HG03575 (cell line): ENCODE results near the gene ADGRL3.
"Not testable (repeated sequence)": the region's sequence is repeated elsewhere in the genome, so short reads cannot be mapped to it uniquely, and the experiment has no call there.

Experiments used
- ATAC-seq: cut with Tn5 transposase; IDR thresholded peaks from one replicate; pipeline ENCODE4 v1.9.1; 2021; ENCODE audit not compliant: unreplicated experiment, insufficient number of reproducible peaks, low FRiP score; ENCODE audit errors: extremely low read depth

The ADGRL3 gene

GRCh38 chr4:61646746-61647350 is 446.7 kb downstream of the ADGRL3 start:
- ATAC-seq, result not testable (repeated sequence)

GRCh38 chr4:61648264-61648663 is 448.1 kb downstream of the ADGRL3 start:
- no peak for ATAC-seq

- ATAC-seq, result no peak
Measured at GRCh38 chr4:61657016-61657415, 456.9 kb downstream of the ADGRL3 start.

GRCh38 chr4:61661960-61662359 is 461.8 kb downstream of the ADGRL3 start:
- no peak for ATAC-seq

- ATAC-seq, result no peak
Measured at GRCh38 chr4:61662362-61662761, 462.2 kb downstream of the ADGRL3 start.

- no peak for ATAC-seq
Measured at GRCh38 chr4:61663310-61663709, 463.2 kb downstream of the ADGRL3 start.

GRCh38 chr4:61665649-61666048 is 465.5 kb downstream of the ADGRL3 start:
- ATAC-seq, result no peak

- no peak for ATAC-seq
Measured at GRCh38 chr4:61666244-61666643, 466.1 kb downstream of the ADGRL3 start.

- no peak for ATAC-seq
Measured at GRCh38 chr4:61671599-61671998, 471.5 kb downstream of the ADGRL3 start.

GRCh38 chr4:61675464-61675863 is 475.3 kb downstream of the ADGRL3 start:
- ATAC-seq, result no peak

- ATAC-seq, result no peak
Measured at GRCh38 chr4:61678297-61678696, 478.2 kb downstream of the ADGRL3 start.

GRCh38 chr4:61693520-61693919 is 493.4 kb downstream of the ADGRL3 start:
- ATAC-seq, result no peak

GRCh38 chr4:61714387-61714911 is 514.3 kb downstream of the ADGRL3 start:
- ATAC-seq, result no peak

GRCh38 chr4:61716426-61716825 is 516.3 kb downstream of the ADGRL3 start:
- ATAC-seq, result no peak

GRCh38 chr4:61723492-61723891 is 523.4 kb downstream of the ADGRL3 start:
- ATAC-seq, result no peak

GRCh38 chr4:61727286-61727685 is 527.2 kb downstream of the ADGRL3 start:
- no peak for ATAC-seq

GRCh38 chr4:61734409-61734808 is 534.3 kb downstream of the ADGRL3 start:
- no peak for ATAC-seq

- no peak for ATAC-seq
Measured at GRCh38 chr4:61739887-61740286, 539.8 kb downstream of the ADGRL3 start.

GRCh38 chr4:61740886-61741285 is 540.8 kb downstream of the ADGRL3 start:
- ATAC-seq, result no peak

GRCh38 chr4:61741327-61742096 is 541.4 kb downstream of the ADGRL3 start:
- no peak for ATAC-seq
